H9 (cell line): Measurements from ENCODE around the gene ZNF12. TPM values are rescaled to one million over a fixed set of nuclear protein-coding genes. Genes with fewer than 3 reads are reported as not detected.

Experiments used
- DNase-seq: peaks from one replicate; pipeline ENCODE4 v3.0.0-alpha.2; 2017
- H2AFZ ChIP-seq: one replicate; pipeline ENCODE4 v1.6.1; 2013; ENCODE audit warnings: mild to moderate bottlenecking, low read length, control low read depth, moderate library complexity
- H2AK5ac ChIP-seq: 2 replicates; pipeline ENCODE4 v1.6.1; 2013; ENCODE audit warnings: low read length, control low read depth, mixed read lengths; ENCODE audit not compliant: insufficient read length
- H2BK120ac ChIP-seq: one replicate; pipeline ENCODE4 v1.6.1; 2013; ENCODE audit warnings: low read depth, mild to moderate bottlenecking, low read length, control low read depth, inconsistent platforms; ENCODE audit not compliant: poor library complexity, severe bottlenecking
- H2BK12ac ChIP-seq: 2 replicates; pipeline ENCODE4 v1.6.1; 2013; ENCODE audit warnings: low read length, control low read depth, mixed read lengths, low read depth; ENCODE audit not compliant: insufficient read length
- H2BK15ac ChIP-seq: 2 replicates; pipeline ENCODE4 v1.6.1; 2013; ENCODE audit warnings: low read depth, low read length, control low read depth
- H2BK20ac ChIP-seq: one replicate; pipeline ENCODE4 v1.6.1; 2013; ENCODE audit warnings: low read depth, mild to moderate bottlenecking, low read length, control low read depth, inconsistent platforms; ENCODE audit not compliant: poor library complexity, severe bottlenecking
- H2BK5ac ChIP-seq: 2 replicates; pipeline ENCODE4 v1.6.1; 2013; ENCODE audit warnings: low read length, control low read depth, mixed read lengths; ENCODE audit not compliant: insufficient read length
- H3K14ac ChIP-seq: 2 replicates; pipeline ENCODE4 v1.6.1; 2013; ENCODE audit warnings: low read length, control low read depth; ENCODE audit not compliant: insufficient read depth
- H3K18ac ChIP-seq: 2 replicates; pipeline ENCODE4 v1.6.1; 2013; ENCODE audit warnings: low read depth, mild to moderate bottlenecking, mixed read lengths, low read length, control low read depth; ENCODE audit not compliant: insufficient read length
- H3K23ac ChIP-seq: 2 replicates; pipeline ENCODE4 v1.6.1; 2013; ENCODE audit warnings: low read length, control low read depth, mixed read lengths, low read depth; ENCODE audit not compliant: insufficient read length
- H3K23me2 ChIP-seq: 2 replicates; pipeline ENCODE4 v1.6.1; 2013; ENCODE audit warnings: low read depth, mild to moderate bottlenecking, mixed read lengths, low read length, control low read depth; ENCODE audit not compliant: insufficient read length, poor library complexity, severe bottlenecking
- H3K27ac ChIP-seq: 2 replicates; pipeline ENCODE4 v1.5.1; 2013; ENCODE audit warnings: low read length, control low read depth, mixed read lengths, low read depth; ENCODE audit not compliant: insufficient read length
- H3K27me3 ChIP-seq: 2 replicates; pipeline ENCODE4 v1.6.1; 2013; ENCODE audit warnings: low read length, control low read depth, inconsistent platforms; ENCODE audit not compliant: insufficient read depth
- H3K4ac ChIP-seq: 2 replicates; pipeline ENCODE4 v1.6.1; 2013; ENCODE audit warnings: low read depth, mild to moderate bottlenecking, control low read depth, inconsistent platforms, low read length, moderate library complexity
- H3K4me1 ChIP-seq: 2 replicates; pipeline ENCODE4 v1.6.1; 2013; ENCODE audit warnings: low read length, control low read depth, inconsistent platforms; ENCODE audit not compliant: insufficient read depth
- H3K4me2 ChIP-seq: 2 replicates; pipeline ENCODE4 v1.6.1; 2013; ENCODE audit warnings: low read length, control low read depth, mixed read lengths; ENCODE audit not compliant: insufficient read length, insufficient read depth
- H3K56ac ChIP-seq: 2 replicates; pipeline ENCODE4 v1.6.1; 2013; ENCODE audit warnings: low read depth, mild to moderate bottlenecking, mixed read lengths, low read length, control low read depth; ENCODE audit not compliant: insufficient read length
- H3K79me1 ChIP-seq: 2 replicates; pipeline ENCODE4 v1.6.1; 2013; ENCODE audit warnings: low read depth, mild to moderate bottlenecking, moderate library complexity, low read length, control low read depth, inconsistent platforms; ENCODE audit not compliant: insufficient read depth, poor library complexity, severe bottlenecking
- H3K79me2 ChIP-seq: 2 replicates; pipeline ENCODE4 v1.6.1; 2013; ENCODE audit warnings: low read length, control low read depth, inconsistent platforms; ENCODE audit not compliant: insufficient read depth
- H3K9ac ChIP-seq: 2 replicates; pipeline ENCODE4 v1.6.1; 2013; ENCODE audit warnings: low read length, control low read depth, mixed read lengths; ENCODE audit not compliant: insufficient read length; ENCODE audit errors: extremely low read depth
- H3K9me3 ChIP-seq: one replicate; pipeline ENCODE4 v1.6.1; 2013; ENCODE audit warnings: low read depth, low read length, inconsistent platforms; ENCODE audit not compliant: control insufficient read depth
- H3T11ph ChIP-seq: one replicate; pipeline ENCODE4 v1.6.1; 2013; ENCODE audit warnings: mild to moderate bottlenecking, low read length, control low read depth, inconsistent platforms
- H4K20me1 ChIP-seq: one replicate; pipeline ENCODE4 v1.6.1; 2013; ENCODE audit not compliant: control insufficient read depth, insufficient read length, insufficient read depth
- H4K5ac ChIP-seq: 2 replicates; pipeline ENCODE4 v1.6.1; 2013; ENCODE audit warnings: low read depth, mild to moderate bottlenecking, mixed read lengths, low read length, control low read depth; ENCODE audit not compliant: insufficient read length
- H4K8ac ChIP-seq: replicated peaks from 2 replicates; pipeline ENCODE4 v1.6.1; 2013; ENCODE audit warnings: low read length, control low read depth, mixed read lengths, low read depth; ENCODE audit not compliant: insufficient read length
- H4K91ac ChIP-seq: 2 replicates; pipeline ENCODE4 v1.6.1; 2013; ENCODE audit warnings: low read depth, mild to moderate bottlenecking, moderate library complexity, mixed read lengths, low read length, control low read depth; ENCODE audit not compliant: insufficient read length
- H3K27ac Mint-ChIP-seq, 3 experiments: 2 replicates in 2 of 3; 3 replicates in 1 of 3; pipeline ENCODE4 v1.8.0; 2020 to 2021; ENCODE audit warnings: mixed read lengths in 3 of 3, mild to moderate bottlenecking in 1 of 3, moderate library complexity in 1 of 3
- H3K27me3 Mint-ChIP-seq: 2 replicates; pipeline ENCODE4 v1.8.0; 2021; ENCODE audit warnings: low read depth, mild to moderate bottlenecking, moderate library complexity, mixed read lengths
- H3K36me3 Mint-ChIP-seq, 3 experiments: 2 replicates in 2 of 3; 3 replicates in 1 of 3; pipeline ENCODE4 v1.8.0; 2020 to 2021; ENCODE audit warnings: low read depth in 3 of 3, mixed read lengths in 3 of 3; ENCODE audit not compliant: insufficient read depth in 1 of 3
- H3K4me1 Mint-ChIP-seq, 2 experiments: 2 replicates each; pipeline ENCODE4 v1.8.0; 2020; ENCODE audit warnings: mixed read lengths in 2 of 2
- H3K4me3 Mint-ChIP-seq, 2 experiments: 2 replicates in 1 of 2; 3 replicates in 1 of 2; pipeline ENCODE4 v1.8.0; 2020 to 2021; ENCODE audit warnings: mild to moderate bottlenecking in 2 of 2, mixed read lengths in 2 of 2, moderate library complexity in 1 of 2
- H3K9me3 Mint-ChIP-seq, 2 experiments: 2 replicates in 1 of 2; 3 replicates in 1 of 2; pipeline ENCODE4 v1.8.0; 2020; ENCODE audit warnings: mild to moderate bottlenecking in 2 of 2, mixed read lengths in 2 of 2, moderate library complexity in 1 of 2
- WGBS: extraction: QIAGEN DNeasy Blood & Tissue Kit; methylation state at CpG from one replicate; pipeline ENCODE4 v1.1.7; 2013; ENCODE audit warnings: missing lambda C conversion rate, low lambda C conversion rate, mixed read lengths; ENCODE audit not compliant: insufficient read length; ENCODE audit errors: extremely low coverage; 5-methylcytosine and 5-hydroxymethylcytosine counted together
- total RNA-seq: library from RNA; stranded (reverse); gene quantifications from 2 replicates; pipeline ENCODE4 v1.2.1, GENCODE V29; 2021
- TF ChIP-seq, protein P1 (sequence below): fragments of 200-600 bp; sonication (generic); conservative IDR thresholded peaks from 3 replicates; pipeline ENCODE4 v1.8.0; 2021; ENCODE audit warnings: antibody characterized with exemption, mild to moderate bottlenecking

Gene ZNF12
- total RNA-seq, 1 experiment from 2014 or later, result 19.1 TPM

DNA sequence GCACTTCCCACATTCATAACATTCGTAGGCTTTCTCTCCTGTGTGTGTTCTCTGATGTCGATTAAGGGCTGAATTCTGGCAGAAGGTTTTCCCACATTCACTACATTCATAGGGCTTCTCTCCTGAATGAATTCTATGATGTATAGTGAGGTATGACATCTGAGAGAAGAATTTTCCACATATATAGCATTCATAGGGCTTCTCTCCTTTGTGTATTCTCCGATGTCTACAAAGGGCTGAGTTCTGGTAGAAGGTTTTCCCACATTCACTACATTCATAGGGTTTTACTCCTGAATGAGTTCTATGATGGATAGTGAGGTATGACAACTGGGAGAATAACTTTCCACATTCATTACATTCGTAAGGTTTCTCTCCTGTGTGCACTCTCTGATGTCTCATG, 15.6 kb downstream of the ZNF12 start:
- no CpG with 5 or more reads among the region's 4 CpGs for WGBS
- H3K36me3 Mint-ChIP-seq, result peaks cover 0 to 35% (median 0%) of the 10 kb centered on the region in 3 experiments; a peak in 2 of 7 replicates

More for the DNA sequence above, 15.6 kb downstream of the ZNF12 start:
- H3K14ac ChIP-seq, result no peak overlapping the region
- H2BK15ac ChIP-seq, result no peak overlapping the region
- no peak overlapping the region for H2BK120ac ChIP-seq
- no peak overlapping the region for H4K8ac ChIP-seq
- no peak overlapping the region for H3K27ac ChIP-seq
- Mint-ChIP-seq H3K27me3 (peaks cover 5% of the 10 kb centered on the region), H3K4me3 (no peak overlapping the region), H3K4me1 (no peaks in the 10 kb centered on the region), H3K9me3 (no peaks in the 10 kb centered on the region; a peak in 4 of 5 replicates), H3K27ac (no peak overlapping the region)
- no peak overlapping the region for H3K4me2 ChIP-seq
- no peak overlapping the region for H2AK5ac ChIP-seq
- H3K9me3 ChIP-seq, result peaks cover 99% of the 10 kb centered on the region
- no peaks in the 10 kb centered on the region for H4K20me1 ChIP-seq
- H3K23me2 ChIP-seq, result no peaks in the 10 kb centered on the region
- TF ChIP-seq, protein P1, sequence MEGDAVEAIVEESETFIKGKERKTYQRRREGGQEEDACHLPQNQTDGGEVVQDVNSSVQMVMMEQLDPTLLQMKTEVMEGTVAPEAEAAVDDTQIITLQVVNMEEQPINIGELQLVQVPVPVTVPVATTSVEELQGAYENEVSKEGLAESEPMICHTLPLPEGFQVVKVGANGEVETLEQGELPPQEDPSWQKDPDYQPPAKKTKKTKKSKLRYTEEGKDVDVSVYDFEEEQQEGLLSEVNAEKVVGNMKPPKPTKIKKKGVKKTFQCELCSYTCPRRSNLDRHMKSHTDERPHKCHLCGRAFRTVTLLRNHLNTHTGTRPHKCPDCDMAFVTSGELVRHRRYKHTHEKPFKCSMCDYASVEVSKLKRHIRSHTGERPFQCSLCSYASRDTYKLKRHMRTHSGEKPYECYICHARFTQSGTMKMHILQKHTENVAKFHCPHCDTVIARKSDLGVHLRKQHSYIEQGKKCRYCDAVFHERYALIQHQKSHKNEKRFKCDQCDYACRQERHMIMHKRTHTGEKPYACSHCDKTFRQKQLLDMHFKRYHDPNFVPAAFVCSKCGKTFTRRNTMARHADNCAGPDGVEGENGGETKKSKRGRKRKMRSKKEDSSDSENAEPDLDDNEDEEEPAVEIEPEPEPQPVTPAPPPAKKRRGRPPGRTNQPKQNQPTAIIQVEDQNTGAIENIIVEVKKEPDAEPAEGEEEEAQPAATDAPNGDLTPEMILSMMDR, result no peak
- no peak overlapping the region for H4K5ac ChIP-seq
- no peaks in the 10 kb centered on the region for H3K4me1 ChIP-seq
- no peak overlapping the region for H4K91ac ChIP-seq
- H2BK12ac ChIP-seq, result no peak overlapping the region
- H3K79me2 ChIP-seq, result no peaks in the 10 kb centered on the region
- H3K4ac ChIP-seq, result no peak overlapping the region
- H3K56ac ChIP-seq, result no peak overlapping the region
- no peaks in the 10 kb centered on the region for H3K27me3 ChIP-seq
- H3K79me1 ChIP-seq, result no peaks in the 10 kb centered on the region
- H3K18ac ChIP-seq, result no peak overlapping the region
- no peak overlapping the region for H3T11ph ChIP-seq
- no peak overlapping the region for H3K23ac ChIP-seq
- no peak overlapping the region for H2AFZ ChIP-seq
- no peak for DNase-seq
- no peak overlapping the region for H2BK20ac ChIP-seq
- H2BK5ac ChIP-seq, result no peak overlapping the region
- no peak overlapping the region for H3K9ac ChIP-seq
